COR-L47 (cell line): ENCODE measurements around the gene CYP46A1.

ENCODE experiments used
- DNase-seq: peaks from one replicate; lab custom pipeline; 2025; lab: John Stamatoyannopoulos, UW

CYP46A1 gene

GRCh38 chr14:99688210-99688581, 4.1 kb downstream of the CYP46A1 start:
- DNase-seq: no peak

- no peak for DNase-seq
Observed at GRCh38 chr14:99688629-99689028, 4.5 kb downstream of the CYP46A1 start.

DNA sequence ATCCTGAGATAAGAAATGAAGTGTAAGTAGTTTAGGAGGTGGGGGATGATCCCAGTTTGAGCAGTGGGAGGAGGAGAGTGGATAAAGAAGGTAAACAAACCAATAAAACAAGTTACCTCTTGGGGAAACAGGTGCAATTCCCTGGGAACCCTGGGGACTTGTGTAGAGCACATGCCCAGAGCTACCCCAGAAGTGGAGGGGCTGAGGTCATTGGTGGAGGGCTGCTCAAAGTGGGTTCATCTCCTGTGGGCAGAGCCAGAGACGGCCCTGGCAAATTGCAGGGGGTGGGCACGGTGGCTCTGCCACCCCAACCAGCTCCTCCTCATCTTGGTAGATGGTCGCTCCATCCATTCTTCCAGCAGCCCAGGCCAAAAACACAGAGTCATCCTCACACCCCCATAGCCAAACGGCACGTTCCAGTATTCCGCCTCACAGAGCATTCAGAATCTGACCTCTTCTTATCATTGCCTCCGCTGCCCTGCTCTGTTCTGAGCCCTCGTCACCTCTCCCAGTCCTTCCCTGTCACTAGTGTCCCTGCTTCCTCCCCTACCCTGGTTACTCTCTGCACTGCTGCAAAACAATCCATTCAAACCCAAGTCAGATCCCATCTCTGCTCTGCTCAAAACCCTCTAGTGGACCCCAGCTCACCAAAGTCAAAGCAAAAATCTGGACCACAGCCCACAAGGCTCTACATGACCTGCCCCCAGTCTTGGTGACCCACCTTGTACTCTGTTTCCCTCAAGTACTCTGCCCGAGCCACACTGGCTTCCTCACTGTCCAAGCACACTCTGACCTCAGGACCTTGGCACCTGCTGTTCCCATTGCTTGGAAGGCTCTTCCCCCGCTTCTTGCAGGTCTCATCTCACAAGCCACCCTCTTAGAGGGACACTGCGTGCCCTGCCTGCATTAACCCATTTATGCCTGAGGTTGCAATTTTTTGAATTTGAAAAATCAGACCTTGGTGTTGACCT, 5.5 kb downstream of the CYP46A1 start:
- DNase-seq: no peak

GRCh38 chr14:99690636-99691035, 6.5 kb downstream of the CYP46A1 start:
- DNase-seq: no peak

- no peak for DNase-seq
Observed at GRCh38 chr14:99691111-99691885, 7.2 kb downstream of the CYP46A1 start.

GRCh38 chr14:99693918-99694317, 9.8 kb downstream of the CYP46A1 start:
- no peak for DNase-seq

DNA sequence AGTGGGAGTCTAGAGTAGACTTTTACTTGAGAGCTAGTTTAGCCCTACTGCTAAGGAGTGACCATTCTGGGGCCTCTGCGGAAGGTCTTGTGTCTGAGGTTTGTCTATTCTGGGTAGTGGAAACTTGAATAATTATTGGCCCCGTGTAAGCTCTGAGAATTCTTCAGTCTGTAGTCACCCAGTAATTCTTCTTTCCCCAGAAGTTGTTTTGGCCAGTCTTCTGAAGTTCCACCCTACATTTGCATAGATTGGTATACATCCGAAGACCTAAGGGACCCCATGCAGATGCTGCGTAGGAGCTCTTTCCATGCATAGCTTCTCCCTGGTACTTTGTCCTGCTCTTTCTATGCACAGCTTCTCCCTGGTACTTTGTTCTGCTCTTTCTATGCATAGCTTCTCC, 12.8 kb downstream of the CYP46A1 start:
- DNase-seq: no peak

DNA sequence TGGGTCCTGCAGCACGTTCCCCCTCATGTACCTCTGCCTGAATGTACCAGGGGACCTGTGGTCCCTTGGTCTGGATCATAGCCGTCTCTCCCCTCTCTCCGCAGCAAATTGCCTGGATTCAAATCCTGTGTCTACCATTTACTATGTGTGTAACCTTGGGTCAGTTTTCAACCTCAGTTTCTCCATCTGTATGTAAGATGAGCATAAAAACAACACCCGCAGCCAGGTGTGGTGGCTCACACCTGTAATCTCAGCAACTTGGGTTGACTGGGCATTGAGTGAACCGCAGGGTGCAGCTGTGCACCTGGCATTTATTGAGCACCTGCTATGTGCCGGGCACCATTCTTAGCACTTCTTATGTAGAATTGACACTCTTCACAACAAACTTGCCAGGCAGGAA, 14.1 kb downstream of the CYP46A1 start:
- DNase-seq: no peak

GRCh38 chr14:99698642-99699041, 14.5 kb downstream of the CYP46A1 start:
- no peak for DNase-seq

DNA sequence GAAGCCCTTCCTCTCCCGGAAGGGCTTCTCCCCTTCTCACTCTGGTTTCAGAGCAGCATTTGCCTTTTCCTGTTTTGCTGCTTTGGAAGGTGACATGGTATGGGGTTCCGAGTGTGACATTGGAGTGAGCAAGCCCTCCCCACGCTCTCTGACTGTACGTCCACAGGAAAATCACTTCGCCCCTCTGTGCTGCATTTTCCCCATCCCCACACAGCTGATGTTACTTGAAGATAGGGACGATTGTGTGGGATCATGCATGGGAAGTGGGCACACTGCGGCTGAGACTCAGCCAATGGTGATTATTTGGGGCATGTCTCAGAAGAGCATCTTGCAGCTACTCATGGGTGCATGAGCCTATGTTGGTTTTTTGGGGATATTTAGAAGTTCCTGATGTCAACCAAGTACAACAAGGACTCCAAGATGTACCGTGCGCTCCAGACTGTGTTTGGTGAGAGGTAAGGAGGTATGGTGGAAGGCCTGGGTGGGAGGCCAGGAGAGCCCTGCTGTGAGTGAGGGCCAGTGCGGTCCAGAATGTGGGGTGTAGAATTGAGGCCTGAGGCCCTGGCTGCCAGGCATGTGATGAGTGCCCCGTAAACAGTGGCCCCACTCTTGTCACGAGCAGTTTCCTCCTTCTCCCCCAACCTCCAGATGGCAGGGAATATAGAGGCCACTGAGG, 15.1 kb downstream of the CYP46A1 start:
- no peak for DNase-seq

DNA sequence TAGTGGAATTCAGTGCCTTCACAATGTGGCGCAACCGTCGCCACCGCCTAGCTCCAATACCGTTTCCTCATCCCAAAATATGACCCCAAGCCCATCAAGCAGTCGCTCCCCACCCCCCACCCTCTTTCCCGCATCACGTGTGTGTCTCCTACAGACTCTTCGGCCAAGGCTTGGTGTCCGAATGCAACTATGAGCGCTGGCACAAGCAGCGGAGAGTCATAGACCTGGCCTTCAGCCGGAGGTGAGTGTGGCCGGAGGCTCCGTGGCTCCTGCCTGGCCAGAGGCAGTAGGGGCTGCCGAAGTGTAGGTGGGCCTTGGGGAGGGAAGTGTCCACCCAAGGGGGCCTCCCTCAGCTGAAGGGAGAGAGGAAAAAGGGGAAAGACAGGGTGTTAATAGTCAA, 15.8 kb downstream of the CYP46A1 start:
- no peak for DNase-seq

DNA sequence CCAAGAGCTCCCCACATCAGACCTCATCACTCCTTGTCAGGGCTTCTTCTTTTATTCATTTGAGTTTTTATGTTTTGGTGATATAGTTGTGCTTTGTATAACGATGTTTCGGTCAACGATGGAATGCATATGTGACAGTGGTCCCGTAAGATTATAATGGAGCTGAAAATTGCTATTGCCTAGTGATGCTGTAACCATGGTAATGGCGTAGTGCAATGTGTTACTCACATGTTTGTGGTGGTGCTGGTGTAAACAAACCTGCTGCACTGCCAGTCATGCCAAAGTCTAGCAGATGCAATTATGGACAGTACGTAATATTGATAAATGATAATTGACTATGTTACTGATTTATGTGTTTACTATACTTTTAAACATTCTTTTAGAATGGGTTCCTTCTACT, 16.3 kb downstream of the CYP46A1 start:
- no peak for DNase-seq

GRCh38 chr14:99701260-99701659, 17.2 kb downstream of the CYP46A1 start:
- no peak for DNase-seq

DNA sequence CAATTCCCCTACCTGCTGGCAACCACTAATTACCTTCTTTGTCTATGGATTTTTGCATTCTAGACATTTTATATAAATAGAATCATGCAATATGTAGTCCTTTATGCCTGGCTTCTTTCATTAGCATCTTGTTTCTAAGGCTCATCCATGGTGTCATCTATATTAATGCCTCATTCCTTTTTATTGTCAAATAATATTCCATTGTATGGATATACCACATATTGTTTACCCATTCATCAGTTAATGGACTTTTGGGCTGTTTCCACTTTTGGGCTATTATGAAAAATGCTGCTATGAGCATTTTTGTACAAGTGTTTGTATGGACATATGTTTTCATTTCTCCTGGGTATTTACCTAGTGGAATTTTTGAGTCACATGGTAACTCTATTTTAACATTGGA, 18.0 kb downstream of the CYP46A1 start:
- DNase-seq: no peak

- no peak for DNase-seq
Observed at GRCh38 chr14:99703381-99703780, 19.3 kb downstream of the CYP46A1 start.

GRCh38 chr14:99704037-99704436, 19.9 kb downstream of the CYP46A1 start:
- no peak for DNase-seq

DNA sequence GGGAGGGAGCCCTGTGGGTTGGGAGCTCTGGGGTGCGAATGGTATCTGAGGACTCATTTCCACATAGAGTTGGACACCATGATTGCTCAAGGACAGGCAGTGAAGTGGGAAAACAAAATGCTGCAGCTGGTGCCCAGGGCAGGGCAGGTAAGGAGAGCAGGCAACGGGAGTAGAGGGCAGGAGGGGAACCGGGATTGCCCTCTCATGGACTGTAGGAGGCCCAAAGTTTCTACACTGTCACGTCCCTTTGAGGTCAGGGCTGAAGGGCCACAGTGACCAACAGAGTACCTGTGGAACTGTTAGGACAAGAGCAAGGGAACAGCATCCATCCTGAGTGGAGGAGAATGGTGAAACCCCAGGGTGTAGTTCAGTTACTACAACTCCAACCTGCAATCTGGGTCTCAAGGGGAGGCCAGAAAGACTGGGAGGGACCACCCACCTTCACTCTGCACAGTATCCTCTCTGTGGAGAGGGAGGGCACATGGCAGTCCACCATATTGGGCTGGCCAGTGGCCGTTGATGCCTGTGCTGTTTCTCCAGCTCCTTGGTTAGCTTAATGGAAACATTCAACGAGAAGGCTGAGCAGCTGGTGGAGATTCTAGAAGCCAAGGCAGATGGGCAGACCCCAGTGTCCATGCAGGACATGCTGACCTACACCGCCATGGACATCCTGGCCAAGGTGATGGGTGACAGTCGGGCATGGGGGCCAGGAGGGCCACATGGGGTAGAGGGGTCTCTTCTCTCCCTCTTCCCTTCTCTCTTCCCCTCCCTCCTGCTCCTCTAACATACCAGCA, 22.2 kb downstream of the CYP46A1 start:
- DNase-seq: no peak

GRCh38 chr14:99707420-99707819, 23.3 kb downstream of the CYP46A1 start:
- DNase-seq: no peak

- DNase-seq: no peak
Observed at GRCh38 chr14:99707921-99708320, 23.8 kb downstream of the CYP46A1 start.

GRCh38 chr14:99708449-99708848, 24.4 kb downstream of the CYP46A1 start:
- no peak for DNase-seq

DNA sequence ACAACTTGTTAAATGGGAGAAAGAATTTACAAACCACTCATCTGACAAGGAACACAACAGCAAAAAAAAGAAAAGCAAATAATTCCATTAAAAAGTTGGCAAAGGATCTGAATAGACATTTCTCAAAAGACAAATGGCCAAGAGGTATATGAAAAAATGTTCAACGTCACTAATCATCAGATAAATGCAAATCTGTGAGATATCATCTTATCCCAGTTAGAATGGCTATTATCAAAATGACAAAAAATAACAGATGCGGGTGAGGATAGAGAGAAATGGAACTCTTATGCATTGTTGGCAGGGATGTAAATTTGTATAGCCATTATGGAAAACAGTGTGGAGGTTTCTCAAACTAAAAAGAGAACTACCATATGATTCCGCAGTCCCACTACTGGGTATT, 29.9 kb downstream of the CYP46A1 start:
- no peak for DNase-seq
